GM18508 (cell line): ENCODE measurements around the gene TMBIM1.

Source experiments
- ATAC-seq: cut with Tn5 transposase; IDR thresholded peaks from one replicate; pipeline ENCODE4 v1.9.1; 2021; ENCODE audit warnings: moderate number of reproducible peaks; ENCODE audit not compliant: insufficient read depth, unreplicated experiment

TMBIM1 gene

GRCh38 chr2:218260742-218261422 lies 31.4 kb downstream of the TMBIM1 start, which contains the start of gene GPBAR1:
Gene GPBAR1 (plus strand): TSS chr2:218261015. CDS start chr2:218262725, 1,710 bp downstream.
- no peak for ATAC-seq

- ATAC-seq: no peak
These were observed 32.1 kb downstream of the TMBIM1 start for GRCh38 chr2:218260166-218260565.

GRCh38 chr2:218259099-218259961 lies 33.0 kb downstream of the TMBIM1 start:
- no peak for ATAC-seq

GRCh38 chr2:218257390-218257981 lies 34.8 kb downstream of the TMBIM1 start:
- ATAC-seq: peak; percentile 67

- no peak for ATAC-seq
These were observed 35.5 kb downstream of the TMBIM1 start for GRCh38 chr2:218256612-218257350.

GRCh38 chr2:218255446-218255845 lies 36.9 kb downstream of the TMBIM1 start:
- no peak for ATAC-seq

GRCh38 chr2:218253232-218253625 lies 39.1 kb downstream of the TMBIM1 start:
- ATAC-seq: no peak

- no peak for ATAC-seq
These were observed 39.6 kb downstream of the TMBIM1 start for GRCh38 chr2:218252509-218253231.

GRCh38 chr2:218249691-218250090 lies 42.6 kb downstream of the TMBIM1 start:
- ATAC-seq: no peak

- ATAC-seq: no peak
These were observed 47.1 kb downstream of the TMBIM1 start for GRCh38 chr2:218245214-218245613.

- no peak for ATAC-seq
These were observed 47.6 kb downstream of the TMBIM1 start for GRCh38 chr2:218244665-218245064.

- ATAC-seq: no peak
These were observed 48.1 kb downstream of the TMBIM1 start for GRCh38 chr2:218244204-218244603.

- no peak for ATAC-seq
These were observed 53.4 kb downstream of the TMBIM1 start for GRCh38 chr2:218238887-218239286.

GRCh38 chr2:218236829-218237228 lies 55.5 kb downstream of the TMBIM1 start:
- no peak for ATAC-seq

GRCh38 chr2:218235017-218235416 lies 57.3 kb downstream of the TMBIM1 start:
- no peak for ATAC-seq

- no peak for ATAC-seq
These were observed 57.8 kb downstream of the TMBIM1 start for GRCh38 chr2:218234521-218234920.

GRCh38 chr2:218233543-218233942 lies 58.8 kb downstream of the TMBIM1 start:
- ATAC-seq: no peak

- ATAC-seq: peak; percentile 54
These were observed 61.4 kb downstream of the TMBIM1 start for GRCh38 chr2:218230882-218231281.

- no peak for ATAC-seq
These were observed 62.5 kb downstream of the TMBIM1 start for GRCh38 chr2:218229851-218230250.

- peak; percentile 70 for ATAC-seq
These were observed 63.1 kb downstream of the TMBIM1 start for GRCh38 chr2:218229239-218229638.
